HG03025 (cell line): ENCODE results near the gene SNN.

Experiments used
- ATAC-seq: cut with Tn5 transposase; IDR thresholded peaks from one replicate; pipeline ENCODE4 v1.9.1; 2021; ENCODE audit warnings: mild to moderate bottlenecking, moderate library complexity; ENCODE audit not compliant: unreplicated experiment, low FRiP score

SNN gene

DNA sequence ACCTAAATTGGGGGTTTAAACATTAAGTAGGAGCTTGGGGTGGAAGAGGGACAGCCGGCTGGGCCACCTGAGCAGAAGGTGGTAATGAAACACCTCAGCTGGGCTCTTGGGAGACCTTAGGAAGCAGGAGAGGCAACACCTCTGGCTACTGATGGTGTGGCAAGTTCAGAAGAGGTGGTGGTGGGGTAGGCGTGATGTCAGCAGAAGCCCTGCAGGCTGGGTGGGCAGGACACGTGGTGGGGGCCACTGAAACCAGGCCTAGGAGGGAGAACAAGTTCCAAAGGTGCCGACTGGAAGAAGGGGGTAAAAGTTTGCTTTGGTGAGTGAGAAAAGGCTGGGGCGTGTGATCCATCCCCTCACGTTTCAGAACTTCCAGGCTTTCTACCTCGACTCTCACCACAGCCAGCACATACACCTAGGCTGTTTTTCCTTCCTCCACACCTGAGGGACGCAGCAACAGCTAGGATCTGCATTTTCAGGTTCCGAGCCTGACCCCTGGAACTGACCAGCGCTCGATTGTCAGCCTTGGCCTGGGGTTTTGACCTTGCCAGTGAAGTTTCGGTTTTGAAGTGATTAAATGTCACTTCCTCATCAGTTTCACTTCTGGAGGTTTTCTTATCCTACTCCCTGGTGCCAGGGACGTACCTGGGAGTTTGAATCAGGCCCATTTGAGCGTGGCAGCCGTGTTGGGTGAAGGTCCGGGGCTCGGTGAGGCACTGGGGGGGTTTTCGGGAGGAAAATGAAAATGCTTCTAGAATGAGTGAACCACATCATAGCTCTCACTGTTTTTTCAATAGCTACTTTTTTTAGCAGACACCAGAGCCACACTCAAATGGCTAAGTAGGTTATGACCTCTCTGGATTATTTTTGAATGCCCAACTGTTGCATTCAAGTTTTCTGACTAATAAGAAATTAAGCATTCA, 10.0 kb downstream of the SNN start:
- no peak for ATAC-seq

DNA sequence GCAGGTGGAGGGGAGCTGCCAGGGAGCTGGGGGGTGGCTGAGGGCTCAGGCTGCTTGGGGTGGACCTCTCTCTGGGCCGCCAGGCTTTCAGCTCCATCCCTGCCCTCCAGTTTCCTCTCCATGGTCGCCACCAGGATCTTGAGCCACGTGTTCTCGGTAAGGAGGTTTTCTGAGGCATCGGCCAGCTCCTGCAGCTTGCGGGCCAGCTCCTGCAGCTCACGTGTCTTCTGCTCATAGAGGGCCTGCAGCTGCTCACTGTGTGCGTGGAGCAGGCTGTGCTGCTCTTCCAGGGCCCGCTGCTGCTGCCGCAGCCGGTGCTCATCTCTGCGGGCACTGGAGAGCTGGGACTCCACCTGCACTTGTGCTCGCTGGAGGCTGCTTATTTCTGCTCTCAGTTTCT, 11.0 kb downstream of the SNN start:
- ATAC-seq: no peak

DNA sequence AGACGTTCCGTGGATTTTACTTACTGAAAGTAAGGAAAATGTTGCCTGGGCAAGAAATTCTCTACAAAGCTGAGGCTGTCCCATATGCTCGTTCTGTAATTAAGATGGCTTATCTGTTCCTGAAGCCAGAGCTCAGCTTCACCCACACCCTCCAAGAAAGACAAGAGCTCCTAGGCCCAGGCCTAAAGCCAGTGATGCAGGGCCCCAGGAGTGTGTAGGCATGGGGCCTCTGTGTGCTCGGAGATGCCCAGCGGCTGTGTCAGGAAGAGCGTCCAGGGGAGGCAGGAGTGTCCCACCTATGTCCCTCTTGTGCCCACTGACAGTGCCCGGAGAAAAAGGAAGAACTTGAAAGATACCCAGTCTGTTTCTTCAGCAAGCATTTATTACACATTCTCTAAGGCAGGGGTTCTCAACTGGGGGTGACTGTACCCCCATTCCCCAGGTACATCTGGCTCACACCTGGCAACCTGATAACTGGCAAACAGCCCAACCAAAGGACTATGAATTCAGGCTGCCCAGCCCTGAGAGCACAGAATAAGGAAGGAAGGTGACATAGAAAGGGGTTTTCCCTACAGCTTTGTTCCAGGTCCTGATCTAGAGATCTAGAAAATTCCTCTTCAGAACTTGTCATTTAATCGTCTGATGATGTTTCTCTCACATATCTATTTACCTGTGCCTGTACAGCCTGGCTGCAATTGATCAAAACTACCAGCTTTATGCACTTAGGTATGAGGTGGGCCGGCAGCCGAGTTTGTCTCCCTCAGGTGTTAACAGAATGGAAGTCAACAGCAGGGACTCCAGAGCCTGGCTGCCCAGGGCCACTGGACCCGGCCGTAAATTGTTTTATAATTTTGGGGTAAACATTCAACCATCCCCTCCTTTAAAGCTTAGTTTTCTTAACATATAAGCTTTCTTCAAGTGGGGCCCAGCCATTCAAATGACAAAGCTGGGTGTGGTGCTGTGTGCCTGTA, 12.0 kb downstream of the SNN start:
- ATAC-seq: no peak

DNA sequence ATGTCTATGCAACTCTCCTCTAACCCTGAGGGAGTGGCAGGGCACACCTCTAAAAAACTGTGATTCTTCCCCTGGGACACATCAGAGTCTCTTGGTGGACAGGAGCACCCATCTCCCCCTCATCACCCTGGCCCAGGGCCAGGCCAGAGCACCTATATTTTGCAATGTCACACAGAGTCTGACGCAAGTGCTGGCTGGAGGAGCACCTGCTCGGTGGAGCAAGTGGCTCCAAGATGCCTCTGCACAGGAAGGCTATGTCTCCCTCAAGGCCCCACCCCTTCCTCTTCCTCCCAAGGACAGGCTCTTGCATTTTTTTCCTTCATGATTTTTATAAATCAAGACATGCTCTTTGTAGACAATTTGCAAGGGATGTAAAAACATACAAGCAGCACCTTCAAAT, 13.3 kb downstream of the SNN start:
- ATAC-seq: no peak

DNA sequence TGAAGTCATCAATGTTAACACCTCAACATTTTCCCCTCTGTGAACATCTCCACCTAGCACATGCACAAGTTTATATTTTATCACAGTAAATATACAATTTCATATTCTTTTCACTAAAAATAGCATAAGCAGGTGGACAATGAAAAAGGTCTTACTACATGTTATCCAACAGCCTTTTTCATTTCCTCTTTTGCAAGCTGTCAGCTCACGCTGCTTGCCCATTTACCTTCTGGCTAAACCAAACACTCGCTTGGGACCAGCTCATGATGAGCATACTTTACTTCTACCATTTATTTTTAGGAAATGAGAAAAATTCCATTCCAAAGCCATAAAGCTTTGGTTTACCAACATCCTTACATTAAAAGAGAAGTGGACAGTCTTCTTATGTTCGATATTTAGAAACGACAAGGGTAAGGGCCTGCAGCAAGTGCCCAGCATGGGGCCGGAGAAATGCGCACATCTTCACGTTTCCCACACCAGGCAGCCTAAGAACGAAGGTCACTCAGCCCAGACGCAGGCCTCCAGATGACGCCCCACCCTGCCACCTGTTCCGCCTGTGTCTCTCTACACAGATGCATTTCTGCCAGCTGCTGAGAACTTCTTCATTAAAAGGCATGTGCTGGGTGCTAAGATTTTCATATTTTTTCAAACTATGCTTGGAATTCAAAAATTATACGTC, 13.9 kb downstream of the SNN start:
- ATAC-seq: peak; percentile 48

DNA sequence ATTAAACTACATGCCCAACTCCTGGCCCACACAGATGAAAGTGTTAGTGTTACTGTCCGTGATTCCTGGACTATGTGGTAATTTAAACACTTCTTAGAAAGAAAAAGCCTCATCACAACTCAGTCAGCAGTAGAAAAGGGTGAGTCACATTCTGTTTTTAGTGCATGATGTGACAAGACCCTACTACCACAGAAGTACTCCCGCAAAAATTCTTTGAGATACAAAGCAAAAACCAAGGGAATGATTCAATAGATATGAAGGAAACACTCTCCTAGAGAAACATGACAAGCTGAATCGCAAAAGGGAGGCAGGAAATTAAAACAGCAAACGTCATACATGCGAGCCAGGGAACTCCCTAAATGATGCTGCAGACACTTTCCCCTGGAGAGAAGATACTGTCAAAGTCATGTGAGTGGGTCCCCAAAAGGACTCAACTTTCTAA, 14.4 kb downstream of the SNN start:
- no peak for ATAC-seq

DNA sequence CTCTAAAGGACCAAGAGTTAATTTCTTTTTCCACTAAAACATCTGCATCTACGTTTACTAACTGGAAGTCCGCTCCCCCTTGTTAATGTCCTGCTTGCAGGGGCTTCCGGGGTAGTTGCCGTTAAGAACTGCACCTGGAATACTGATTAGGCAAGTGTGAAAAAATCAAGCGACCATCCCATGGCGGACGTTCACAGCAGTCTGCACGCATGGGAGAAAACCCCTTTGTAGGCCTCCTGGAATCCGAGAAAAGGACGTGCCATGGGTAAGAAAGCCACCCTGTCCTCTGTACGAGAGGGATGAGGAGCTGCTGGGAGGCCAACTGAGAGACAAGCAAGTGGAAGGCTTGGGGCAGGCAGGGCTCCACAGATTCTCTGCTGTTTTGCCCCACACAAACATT, 14.9 kb downstream of the SNN start:
- no peak for ATAC-seq

DNA sequence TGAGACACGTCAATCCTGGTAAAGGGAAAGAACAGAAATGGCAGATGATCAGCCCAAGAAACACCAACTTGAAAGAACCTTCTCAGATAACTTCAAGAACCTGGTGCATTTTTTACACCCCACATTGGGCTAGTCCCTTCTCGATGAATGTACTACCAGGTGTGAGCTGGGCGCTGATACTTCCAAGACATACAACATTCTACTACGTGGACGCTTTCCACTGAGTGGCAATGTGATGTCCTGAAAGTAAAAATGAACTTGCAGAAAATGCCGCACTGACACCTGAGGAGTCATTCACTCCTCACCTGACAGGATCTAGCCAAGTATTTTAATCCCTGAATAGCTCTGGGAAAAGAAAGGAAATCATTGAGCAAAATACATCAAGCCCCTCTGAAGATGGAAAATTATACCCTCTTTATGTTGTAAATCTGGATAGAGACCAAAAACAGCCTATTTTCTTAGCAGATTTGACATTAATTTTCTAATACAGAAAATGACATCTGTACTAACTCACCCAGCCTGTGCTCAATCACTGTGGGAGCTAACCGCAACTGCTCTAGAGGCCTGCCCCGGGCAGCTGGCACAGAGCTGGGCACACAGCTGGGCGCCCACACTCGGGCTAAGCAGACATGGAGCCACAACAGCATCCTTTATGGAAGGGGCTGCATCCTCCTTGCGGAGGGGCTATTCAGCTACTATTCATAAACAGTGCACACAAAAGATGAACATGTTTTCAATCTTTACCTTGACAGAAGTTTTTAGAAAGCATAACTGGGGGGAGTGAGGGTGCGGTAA, 16.2 kb downstream of the SNN start:
- ATAC-seq: no peak

DNA sequence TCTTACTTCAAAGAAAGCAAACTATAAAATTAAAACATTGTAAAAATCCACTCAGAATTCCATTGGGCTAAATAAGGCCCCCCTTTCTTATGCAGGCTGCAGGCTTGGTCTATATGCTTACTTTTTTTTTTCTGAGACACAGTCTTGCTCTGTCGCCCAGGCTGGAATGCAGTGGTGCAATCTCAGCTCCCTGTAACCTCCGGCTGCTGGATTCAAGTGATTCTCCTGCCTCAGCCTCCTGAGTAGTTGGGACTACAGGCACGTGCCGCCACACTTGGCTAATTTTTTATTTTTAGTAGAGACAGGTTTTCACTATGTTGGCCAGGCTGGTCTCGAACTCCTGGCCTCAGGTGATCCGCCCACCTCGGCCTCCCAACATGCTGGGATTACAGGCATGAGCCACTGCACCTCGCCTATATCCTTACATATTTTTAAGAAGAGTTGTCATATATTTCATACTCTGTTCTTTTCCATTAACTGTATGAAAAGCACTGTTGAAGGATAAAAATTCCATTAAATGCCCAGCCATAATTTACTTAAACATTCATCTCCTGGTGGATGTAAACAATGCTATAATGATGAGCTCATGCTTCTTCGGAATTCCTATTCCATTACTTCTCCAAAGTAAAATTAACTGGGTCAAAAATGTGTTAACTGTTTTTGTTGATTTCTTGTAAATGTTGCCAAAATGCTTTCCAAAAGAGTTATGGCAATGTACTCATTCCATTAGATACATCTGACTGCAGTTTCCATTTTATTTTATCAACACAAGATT, 17.8 kb downstream of the SNN start:
- no peak for ATAC-seq

DNA sequence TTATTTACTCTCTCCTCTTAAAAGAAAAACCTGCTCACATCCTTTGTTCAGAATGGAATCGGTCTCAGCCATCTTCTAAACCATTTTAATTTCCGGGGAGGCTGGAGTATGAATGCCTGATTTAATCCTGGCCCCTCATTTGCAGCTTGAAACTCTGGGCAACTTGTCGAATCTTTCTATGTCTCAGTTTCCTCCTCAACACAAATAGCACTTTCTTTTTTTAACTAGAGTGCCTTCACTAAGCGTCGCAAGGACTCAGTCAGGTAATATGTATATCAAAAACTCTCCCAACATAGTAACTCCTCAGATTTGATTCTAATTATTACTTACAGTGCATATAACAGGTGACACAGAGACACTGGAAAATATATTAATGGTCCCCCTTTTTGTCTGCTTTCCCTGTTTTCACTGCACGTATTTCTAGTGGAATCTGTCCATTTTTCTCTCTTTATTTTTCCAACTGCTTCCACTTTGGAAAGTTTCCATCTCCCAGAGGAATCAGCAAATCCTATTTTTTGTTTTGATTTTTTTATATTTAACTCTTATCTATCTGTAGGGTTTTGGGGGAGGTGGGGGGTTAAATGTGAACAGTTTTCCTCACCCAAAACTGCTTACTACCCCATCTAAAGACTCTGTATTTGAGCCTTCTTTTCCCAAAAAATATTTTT, 18.6 kb downstream of the SNN start:
- no peak for ATAC-seq

DNA sequence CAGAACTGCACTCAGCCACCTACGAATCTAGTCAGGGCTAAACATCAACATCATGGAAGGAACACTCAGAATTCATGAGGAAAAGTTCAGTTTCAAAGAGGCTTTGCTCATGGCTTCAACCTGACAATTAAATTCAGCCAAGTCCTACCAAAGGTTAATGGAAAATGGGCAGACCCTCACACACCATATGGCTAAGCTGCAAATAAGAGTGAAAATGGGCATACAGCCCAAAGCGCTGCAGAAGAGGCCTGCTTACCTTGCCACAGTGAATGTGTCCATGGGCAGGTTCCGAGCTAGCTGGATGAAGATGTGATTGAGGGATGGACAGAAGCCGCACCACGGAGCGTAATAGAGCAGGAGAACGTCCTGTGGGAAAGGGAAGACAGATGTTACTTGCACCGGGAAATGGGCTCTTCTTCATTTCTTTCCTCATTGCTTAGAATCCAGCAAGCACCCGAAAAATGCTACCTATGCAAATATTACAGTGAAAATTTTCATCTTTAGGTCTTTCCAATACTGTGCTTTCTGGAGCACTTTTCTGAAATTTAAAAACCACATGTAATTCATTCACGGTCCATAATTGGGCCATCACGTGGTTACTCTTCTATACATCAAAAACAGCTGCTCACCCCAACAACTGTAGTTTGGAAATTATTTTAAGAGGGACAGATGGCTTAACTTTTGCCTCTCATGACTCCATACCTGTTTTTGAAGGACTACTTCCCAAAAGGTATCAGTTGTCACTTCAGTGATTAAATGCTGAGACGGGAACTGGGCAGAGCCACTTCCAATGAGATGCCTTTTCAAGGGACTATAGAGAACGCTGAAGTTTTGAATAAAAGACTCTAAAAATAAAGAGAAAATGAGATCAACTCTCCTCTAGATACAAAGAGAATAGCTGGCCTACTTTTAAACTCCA, 19.6 kb downstream of the SNN start:
- no peak for ATAC-seq

DNA sequence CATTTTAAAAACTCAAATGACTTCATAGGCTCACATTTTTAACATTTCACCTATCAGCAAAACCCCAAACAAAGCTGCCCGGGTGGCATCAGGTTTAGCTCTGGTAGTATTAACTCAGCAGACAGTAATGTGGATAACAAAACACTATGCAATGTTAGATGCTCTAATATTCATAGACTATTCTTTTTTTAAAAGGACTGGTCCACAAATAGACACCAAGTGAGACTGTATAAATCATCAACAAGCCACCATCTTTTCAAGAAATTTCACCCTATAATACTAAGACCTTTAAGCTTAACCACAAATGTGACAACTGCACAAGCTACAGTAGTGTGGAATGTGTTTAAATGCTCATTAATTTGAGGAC, 20.2 kb downstream of the SNN start:
- ATAC-seq: no peak

DNA sequence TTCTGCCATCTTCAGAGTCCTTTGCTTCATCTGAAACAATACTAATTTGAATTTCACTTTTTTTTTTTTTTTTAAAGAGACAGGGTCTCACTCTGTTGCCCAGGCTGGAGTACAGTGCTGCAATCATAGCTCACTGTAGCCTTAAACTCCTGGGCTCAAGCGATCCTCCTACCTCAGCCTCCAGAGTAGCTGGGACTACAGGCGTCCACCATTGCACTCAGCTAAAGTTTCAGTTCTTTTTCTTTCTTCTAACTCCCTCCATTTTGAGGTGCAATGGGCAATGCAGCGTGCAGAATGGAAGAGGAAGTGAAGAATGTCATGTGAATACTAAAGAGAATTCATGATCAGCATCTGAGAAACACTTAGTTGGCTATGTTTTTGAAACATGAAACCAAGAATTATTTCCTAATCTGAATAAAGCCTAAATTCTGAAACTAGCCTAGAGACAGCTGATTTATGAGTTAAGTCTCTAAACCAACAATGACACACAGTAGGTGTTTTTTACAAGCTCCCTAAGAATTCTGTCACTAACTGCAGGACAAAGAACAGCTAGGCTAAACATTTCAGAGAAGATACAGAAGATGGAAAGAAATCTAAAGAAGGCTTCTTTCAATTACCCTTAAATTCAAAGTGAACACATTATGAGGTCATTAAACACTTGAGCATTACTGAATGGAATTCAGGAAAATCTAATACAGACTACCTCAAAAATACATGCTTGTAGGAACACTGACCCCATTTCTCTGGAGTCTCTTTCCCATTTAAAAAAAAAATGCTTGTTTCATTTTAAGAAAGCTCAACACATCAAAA, 21.0 kb downstream of the SNN start:
- no peak for ATAC-seq

DNA sequence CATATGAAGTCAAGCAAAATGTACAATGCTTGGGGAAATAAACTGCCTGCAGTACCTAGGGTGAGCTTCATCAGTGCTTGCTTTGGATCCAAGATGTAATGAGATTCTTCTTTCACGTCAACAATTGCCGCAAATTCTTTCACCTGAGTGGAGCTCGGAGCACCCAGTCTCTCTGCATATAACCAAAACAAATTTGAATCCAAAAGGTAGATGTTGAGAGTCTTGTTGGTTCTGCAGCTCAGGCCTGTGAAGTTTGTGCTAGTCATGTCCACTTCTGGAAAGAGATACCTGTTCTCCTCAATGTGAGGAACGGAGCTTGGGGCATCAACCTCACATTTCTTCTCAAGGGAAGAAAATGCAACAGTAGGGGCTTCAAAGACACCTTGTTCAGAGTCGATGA, 23.0 kb downstream of the SNN start:
- no peak for ATAC-seq

DNA sequence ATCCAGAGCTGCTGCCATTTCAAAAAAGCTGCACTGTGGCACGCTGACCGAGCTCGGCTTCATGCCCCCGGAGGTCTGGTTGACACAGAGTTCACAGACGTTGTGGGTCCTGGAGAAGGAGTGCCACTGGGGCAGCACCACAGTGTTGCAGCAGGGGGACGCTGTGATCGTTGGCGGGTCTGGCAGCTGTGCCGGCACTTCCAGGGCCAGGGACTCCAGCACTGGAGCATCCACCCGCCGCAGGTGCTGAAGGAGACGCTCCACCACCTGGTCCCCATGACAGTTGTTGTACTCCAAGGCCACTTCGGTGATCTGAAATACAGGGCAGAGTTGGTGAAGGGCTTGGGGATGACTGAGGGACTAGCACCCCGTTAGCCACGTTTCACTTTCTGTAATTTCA, 23.5 kb downstream of the SNN start:
- no peak for ATAC-seq

DNA sequence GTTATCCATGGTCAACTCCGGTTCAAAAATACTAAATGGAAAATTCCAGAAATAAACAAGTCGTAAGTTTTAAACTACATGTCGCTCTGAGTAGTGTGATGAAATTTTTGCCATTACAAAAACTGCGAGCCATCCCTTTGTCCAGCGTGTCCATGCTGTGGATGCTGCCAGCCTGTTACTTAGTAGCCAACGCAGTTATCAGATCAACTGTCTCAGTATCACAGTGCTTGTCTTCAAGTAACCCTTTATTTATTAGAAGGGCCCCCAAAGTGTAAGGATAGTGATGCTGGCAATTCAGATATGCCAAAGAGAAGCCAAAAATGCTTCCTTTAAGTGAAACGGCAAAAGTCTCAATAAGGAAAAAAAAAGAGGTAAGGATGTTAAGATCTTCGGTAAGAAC, 23.9 kb downstream of the SNN start:
- no peak for ATAC-seq

DNA sequence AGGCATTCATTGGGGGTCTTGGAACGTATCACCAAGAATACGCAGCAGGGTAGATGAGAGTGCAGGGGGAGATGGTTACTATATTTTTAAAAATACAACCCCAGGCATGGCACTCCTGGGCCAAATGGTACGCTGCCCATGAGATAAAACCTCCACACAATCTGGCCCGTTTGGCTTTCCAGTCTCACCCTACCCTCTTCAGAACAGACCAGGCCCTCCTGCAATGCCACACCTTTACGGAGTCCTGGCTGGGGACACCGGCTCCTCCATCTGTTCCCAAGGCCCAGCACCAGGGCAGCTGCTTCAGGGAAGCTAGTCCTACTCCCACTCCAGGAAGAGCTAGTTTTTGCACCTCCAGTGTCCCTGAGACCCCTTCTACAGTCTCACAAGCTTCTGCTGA, 24.4 kb downstream of the SNN start:
- no peak for ATAC-seq
